ENCODE data around the gene PRKAA1. TPM values are rescaled to one million over a fixed set of nuclear protein-coding genes. Genes with fewer than 3 reads are reported as not detected.
A peak's percentile ranks its signal among the peaks of the same experiment; 100 is the strongest.

The PRKAA1 gene
- total and polyA plus RNA-seq, 2 of the 13 experiments (the other 11 are each of a cell fraction or from before 2014, with no cell fraction given), result 36.6 to 58.0 TPM

- TF ChIP-seq PREB (CRISPR knock-in tag; IDR thresholded peaks at IDR 0.05), result no peak
- TF ChIP-seq ZNF207 (IDR thresholded peaks at IDR 0.05; ENCODE audit: borderline replicate concordance), result no peak
- peak; percentile 63; the same call in 1 of the 2 replicates for TF ChIP-seq ZNF350 (CRISPR knock-in tag; IDR thresholded peaks at IDR 0.05; ENCODE audit: borderline replicate concordance, low read depth)
- no peak for TF ChIP-seq ZNF609 (CRISPR knock-in tag; IDR thresholded peaks at IDR 0.05; ENCODE audit: borderline replicate concordance)
- no peak for TF ChIP-seq ZNF512B (CRISPR knock-in tag; IDR thresholded peaks at IDR 0.05; ENCODE audit: borderline replicate concordance)
- no peak; the same call in 1 of the 2 replicates for TF ChIP-seq TOPORS (CRISPR knock-in tag; IDR thresholded peaks at IDR 0.05)
- peak; percentile 80; the same call in 1 of the 2 replicates for TF ChIP-seq KDM3A (CRISPR knock-in tag; IDR thresholded peaks at IDR 0.05; ENCODE audit: low read depth)
- peak; percentile 78 for TF ChIP-seq ZFX (CRISPR knock-in tag; IDR thresholded peaks at IDR 0.05; ENCODE audit: low read depth)
- TF ChIP-seq HNF4G (IDR thresholded peaks at IDR 0.05; ENCODE audit: borderline replicate concordance, low read depth, low read length), result no peak
- TF ChIP-seq HNF4G (CRISPR knock-in tag; IDR thresholded peaks at IDR 0.05; ENCODE audit: borderline replicate concordance, low read depth), result 0 out of 2 replicates have a peak, but pooled peaks have one; percentile 14
- TF ChIP-seq, protein P1, sequence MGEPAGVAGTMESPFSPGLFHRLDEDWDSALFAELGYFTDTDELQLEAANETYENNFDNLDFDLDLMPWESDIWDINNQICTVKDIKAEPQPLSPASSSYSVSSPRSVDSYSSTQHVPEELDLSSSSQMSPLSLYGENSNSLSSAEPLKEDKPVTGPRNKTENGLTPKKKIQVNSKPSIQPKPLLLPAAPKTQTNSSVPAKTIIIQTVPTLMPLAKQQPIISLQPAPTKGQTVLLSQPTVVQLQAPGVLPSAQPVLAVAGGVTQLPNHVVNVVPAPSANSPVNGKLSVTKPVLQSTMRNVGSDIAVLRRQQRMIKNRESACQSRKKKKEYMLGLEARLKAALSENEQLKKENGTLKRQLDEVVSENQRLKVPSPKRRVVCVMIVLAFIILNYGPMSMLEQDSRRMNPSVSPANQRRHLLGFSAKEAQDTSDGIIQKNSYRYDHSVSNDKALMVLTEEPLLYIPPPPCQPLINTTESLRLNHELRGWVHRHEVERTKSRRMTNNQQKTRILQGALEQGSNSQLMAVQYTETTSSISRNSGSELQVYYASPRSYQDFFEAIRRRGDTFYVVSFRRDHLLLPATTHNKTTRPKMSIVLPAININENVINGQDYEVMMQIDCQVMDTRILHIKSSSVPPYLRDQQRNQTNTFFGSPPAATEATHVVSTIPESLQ (CRISPR knock-in tag; conservative IDR thresholded peaks at IDR 0.05), result no peak
- no peak for TF ChIP-seq PCBP1 (IDR thresholded peaks at IDR 0.05; ENCODE audit: borderline replicate concordance, low read depth, low read length)
- no peak for TF ChIP-seq ZNF33A (CRISPR knock-in tag; IDR thresholded peaks at IDR 0.05; ENCODE audit: borderline replicate concordance)
- TF ChIP-seq RXRB (CRISPR knock-in tag; IDR thresholded peaks at IDR 0.05; ENCODE audit: borderline replicate concordance), result peak; percentile 39; the same call in 1 of the 2 replicates
- no peak; the same call in 1 of the 2 replicates for TF ChIP-seq BRCA1 (CRISPR knock-in tag; IDR thresholded peaks at IDR 0.05)
- TF ChIP-seq ZNF432 (CRISPR knock-in tag; IDR thresholded peaks at IDR 0.05; ENCODE audit: borderline replicate concordance), result no peak
- peak; percentile 84 for TF ChIP-seq TARDBP (CRISPR knock-in tag; IDR thresholded peaks at IDR 0.05)
Measured at GRCh38 chr5:40755407-40756365, 42.5 kb downstream of the PRKAA1 start, which contains the start of gene TTC33 (continued).

All from HepG2 (cell line).